Measurements from ENCODE around the gene TFDP2. TPM values are rescaled to one million over a fixed set of nuclear protein-coding genes. Genes with fewer than 3 reads are reported as not detected.
A peak's percentile ranks its signal among the peaks of the same experiment; 100 is the strongest.

TFDP2 gene
- total and polyA plus RNA-seq, 2 of the 8 experiments (the other 6 are each of a cell fraction or from before 2014, with no cell fraction given), result 41.1 to 119 TPM

GRCh38 chr3:141945726-141946485, 203.4 kb downstream of the TFDP2 start:
- no peak for TF ChIP-seq BACH1 (IDR thresholded peaks at IDR 0.05; ENCODE audit: low read length)
- TF ChIP-seq POLR2AphosphoS5 (IDR thresholded peaks at IDR 0.05; ENCODE audit: low read depth, low read length), result peak; percentile 24; the same call in 1 of the 2 replicates
- TF ChIP-seq KDM1A (IDR thresholded peaks at IDR 0.05; ENCODE audit: borderline replicate concordance, low read length), result no peak
- peak in 2 of 3 experiments; percentile 7 to 16; a peak in 2 of 4 replicates for TF ChIP-seq CTCF (IDR thresholded peaks at IDR 0.05; ENCODE audit: control extremely low read depth in 1 of 3, insufficient read depth in 1 of 3, low read depth in 1 of 3, low read length in 3 of 3)
- TF ChIP-seq TCF12 (IDR thresholded peaks at IDR 0.05; ENCODE audit: low read depth, low read length), result no peak
- TF ChIP-seq RAD21 (IDR thresholded peaks at IDR 0.05 in 1 of 2, conservative IDR thresholded peaks at IDR 0.05 in 1 of 2; ENCODE audit: low read depth in 2 of 2, low read length in 2 of 2), result peak; percentile 25 to 28; a peak in 1 of 4 replicates
- no peak overlapping the region for H3K23ac ChIP-seq (ENCODE audit: insufficient read length)
- H2BK20ac ChIP-seq (ENCODE audit: low read length), result no peak overlapping the region
- H4K5ac ChIP-seq (ENCODE audit: insufficient read length, low read depth, low read length), result no peak overlapping the region
- H3K56ac ChIP-seq (replicated peaks; ENCODE audit: insufficient read length, low read depth, low read length), result no peak overlapping the region
- H3K4me3 ChIP-seq (ENCODE audit: extremely low read depth in 1 of 4, insufficient read depth in 2 of 4, low read depth in 3 of 4, low read length in 4 of 4), result no peak overlapping the region
- no peaks in the 10 kb centered on the region; a peak in 1 of 7 replicates for H3K4me1 ChIP-seq (replicated peaks in 1 of 4; ENCODE audit: control insufficient read depth in 3 of 4, insufficient read depth in 4 of 4, low read length in 3 of 4)
- H3K9me3 ChIP-seq (ENCODE audit: insufficient read depth in 2 of 2, low read depth in 1 of 2, low read length in 1 of 2), result no peaks in the 10 kb centered on the region
- no peak overlapping the region for H3K4me2 ChIP-seq (ENCODE audit: insufficient read depth in 1 of 2, low read depth in 2 of 2, low read length in 2 of 2)
- H3K4ac ChIP-seq (replicated peaks; ENCODE audit: insufficient read length, low read depth, low read length), result no peak overlapping the region
- H3K9ac ChIP-seq (replicated peaks in 1 of 4; ENCODE audit: extremely low read depth in 1 of 4, low read depth in 3 of 4, low read length in 3 of 4), result no peak overlapping the region
- no peak overlapping the region for H2BK15ac ChIP-seq (ENCODE audit: low read length)
- no peaks in the 10 kb centered on the region for H3K27me3 ChIP-seq (replicated peaks in 1 of 4; ENCODE audit: control insufficient read depth in 3 of 4, extremely low read depth in 1 of 4, insufficient read depth in 3 of 4, low read length in 3 of 4)
- H3K14ac ChIP-seq (ENCODE audit: insufficient read length), result no peak overlapping the region
- H3K23me2 ChIP-seq (ENCODE audit: low read depth, low read length), result no peaks in the 10 kb centered on the region
- peaks cover 0 to 2% of the 10 kb centered on the region in 2 experiments for H4K20me1 ChIP-seq (replicated peaks in 1 of 2; ENCODE audit: control insufficient read depth in 1 of 2, insufficient read depth in 2 of 2, low read length in 2 of 2)
- no peaks in the 10 kb centered on the region for H3K79me2 ChIP-seq (ENCODE audit: control insufficient read depth in 1 of 2, insufficient read depth in 2 of 2, low read length in 2 of 2)
- ChIA-PET CTCF (ENCODE audit: partially characterized antibody) (interaction anchor here (0.6 to 1.4 kb wide), 5 partner anchors 9 to 334 kb away, joined by 3 to 4 read pairs (median 3); no protein-coding TSS in a partner anchor), POLR2A (ENCODE audit: partially characterized antibody) (interaction anchor here (0.5 to 0.8 kb wide), 2 partner anchors 13 to 64 kb away, joined by 3 read pairs; no protein-coding TSS in a partner anchor)
- no peak overlapping the region for H3K18ac ChIP-seq (ENCODE audit: extremely low read depth, low read length)
- H2BK12ac ChIP-seq (ENCODE audit: low read depth, low read length), result no peak overlapping the region
- H2AFZ ChIP-seq (ENCODE audit: low read length), result no peak overlapping the region
- no peak overlapping the region for H2BK120ac ChIP-seq (replicated peaks; ENCODE audit: low read depth, low read length)
- 92% methylated on average over 16 of the region's 16 CpGs; no CpG with 5 or more reads in 1 of the 2 experiments for WGBS, 2 experiments (ENCODE audit: extremely low coverage in 1 of 2, insufficient coverage in 1 of 2, insufficient read length in 1 of 2, insufficient replicate concordance in 2 of 2, low coverage in 1 of 2, low lambda C conversion rate in 2 of 2, missing lambda C conversion rate in 1 of 2)
- no peaks in the 10 kb centered on the region; the same call in 1 of the 2 replicates for H3K79me1 ChIP-seq (ENCODE audit: low read depth, low read length)
- H3K27ac ChIP-seq (ENCODE audit: low read depth, low read length), result no peak overlapping the region
- no peak overlapping the region for H2BK5ac ChIP-seq (ENCODE audit: low read depth, low read length)
- no peak overlapping the region for H4K8ac ChIP-seq (ENCODE audit: extremely low read depth, insufficient read depth, low read length)
- DNase-seq (ENCODE audit: low read depth in 1 of 2, low spot score in 2 of 2), result peak in 1 of 2 experiments; percentile 53
- H2AK5ac ChIP-seq (ENCODE audit: low read depth, low read length), result no peak overlapping the region
- H3K36me3 ChIP-seq (ENCODE audit: control insufficient read depth in 2 of 4, insufficient read depth in 4 of 4, low read length in 3 of 4), result peaks cover 0 to 8% (median 1%) of the 10 kb centered on the region in 4 experiments; a peak in 1 of 8 replicates
- H4K91ac ChIP-seq (replicated peaks; ENCODE audit: insufficient read length, low read length), result no peak overlapping the region
- FAIRE-seq, result no peak

Measured in H1 (cell line).